A549 (cell line): Measurements from ENCODE around the gene LAMA3. TPM values are rescaled to one million over a fixed set of nuclear protein-coding genes. Genes with fewer than 3 reads are reported as not detected.

Experiments used
- ATAC-seq, 2 experiments: fragments of 200-7000 bp in 1 of 2; fragments of >200 bp in 1 of 2; cut with Nextera tagmentation in 1 of 2; cut with Tn5 transposase in 1 of 2; 3 replicates each; pipeline versions ENCODE4 v1.8.0 to v1.9.1; 2018 to 2020; ENCODE audit warnings: mild to moderate bottlenecking in 1 of 2, moderate library complexity in 1 of 2
- CTCF ChIA-PET: fragments of 300-600 bp; sonication (Branson Sonifier 250); formaldehyde crosslinking; extraction: SDS; loops from one replicate; lab custom pipeline; 2021; ENCODE audit warnings: antibody characterized with exemption, inconsistent platforms; lab: Yijun Ruan, JAX
- POLR2A ChIA-PET: fragments of 350-600 bp; formaldehyde crosslinking; extraction: SDS; loops from one replicate; lab custom pipeline; 2021; ENCODE audit warnings: antibody characterized with exemption, inconsistent platforms; lab: Yijun Ruan, JAX
- DNase-seq, 2 experiments: peaks; one replicate each; pipeline versions ENCODE4 v3.0.0 to v3.0.0-alpha.2; 2011 to 2016; ENCODE audit warnings: low read depth in 1 of 2, low spot score in 1 of 2
- FAIRE-seq: peaks from 2 replicates; lab custom pipeline; 2011; peaks lifted over from hg19 to GRCh38; lab: Jason Lieb, UNC
- H3K27ac ChIP-seq, 2 experiments: fragments of >200 bp; sonication (Bioruptor Twin); formaldehyde crosslinking; 3 replicates each; pipeline ENCODE4 v1.5.1; 2016 to 2017
- H3K4me1 ChIP-seq: fragments of >200 bp; sonication (Bioruptor Twin); formaldehyde crosslinking; 3 replicates; pipeline ENCODE4 v1.6.1; 2016
- H3K4me2 ChIP-seq: fragments of >200 bp; sonication (Bioruptor Twin); formaldehyde crosslinking; 3 replicates; pipeline ENCODE4 v1.6.1; 2016
- H3K4me3 ChIP-seq: fragments of >200 bp; sonication (Bioruptor Twin); formaldehyde crosslinking; 3 replicates; pipeline ENCODE4 v1.5.1; 2016
- H3K9me3 ChIP-seq: fragments of >200 bp; sonication (Bioruptor Twin); formaldehyde crosslinking; 3 replicates; pipeline ENCODE4 v1.6.1; 2016
- CBX8 ChIP-seq: fragments of 200-600 bp; sonication (generic); IDR thresholded peaks from 2 replicates; pipeline ENCODE4 v1.6.1; 2016
- EHMT2 ChIP-seq: fragments of 200-600 bp; sonication (generic); IDR thresholded peaks from 2 replicates; pipeline ENCODE4 v1.6.1; 2016; ENCODE audit warnings: antibody characterized with exemption, low read depth, mild to moderate bottlenecking, moderate library complexity
- ESRRA ChIP-seq: fragments of 150-350 bp; IDR thresholded peaks from 2 replicates; pipeline ENCODE4 v1.6.1; 2014; ENCODE audit warnings: mild to moderate bottlenecking, low read length, borderline replicate concordance
- HEYL ChIP-seq: fragments of 250-450 bp; sonication (Bioruptor Pico); IDR thresholded peaks from 2 replicates; pipeline ENCODE4 v1.8.0; 2021; ENCODE audit warnings: mild to moderate bottlenecking, moderate library complexity
- HOXB5 ChIP-seq: fragments of 250-450 bp; sonication (Bioruptor Pico); IDR thresholded peaks from 2 replicates; pipeline ENCODE4 v1.5.0; 2020; ENCODE audit warnings: mild to moderate bottlenecking, moderate library complexity
- JUN ChIP-seq, 2 experiments: fragments of >200 bp; sonication (Bioruptor Twin); formaldehyde crosslinking; IDR thresholded peaks; 2 replicates in 1 of 2; 3 replicates in 1 of 2; pipeline ENCODE4 v1.6.1; 2016 to 2017
- JUNB ChIP-seq: fragments of >200 bp; sonication (Bioruptor Twin); formaldehyde crosslinking; IDR thresholded peaks from 2 replicates; pipeline ENCODE4 v1.6.1; 2016
- KDM1A ChIP-seq: fragments of 200-600 bp; sonication (generic); IDR thresholded peaks from 2 replicates; pipeline ENCODE4 v1.6.1; 2016; ENCODE audit warnings: low read depth, mild to moderate bottlenecking
- KDM5A ChIP-seq: fragments of 200-600 bp; sonication (generic); IDR thresholded peaks from 2 replicates; pipeline ENCODE4 v1.6.1; 2016; ENCODE audit warnings: antibody characterized with exemption, mild to moderate bottlenecking
- MAFK ChIP-seq: fragments of 450-650 bp; IDR thresholded peaks from 2 replicates; pipeline ENCODE4 v1.6.1; 2014; ENCODE audit not compliant: partially characterized antibody
- NPAS2 ChIP-seq: fragments of 250-450 bp; sonication (Bioruptor Pico); IDR thresholded peaks from 2 replicates; pipeline ENCODE4 v1.8.0; 2022; ENCODE audit warnings: mild to moderate bottlenecking, moderate library complexity, borderline replicate concordance
- POLR2AphosphoS2 ChIP-seq: conservative IDR thresholded peaks from 2 replicates; pipeline ENCODE4 v1.6.1; 2012; ENCODE audit warnings: low read length, improper control_type of control experiment, inconsistent platforms
- RFX5 ChIP-seq: fragments of 450-650 bp; IDR thresholded peaks from 2 replicates; pipeline ENCODE4 v1.7.1; 2014; ENCODE audit warnings: antibody characterized with exemption, mild to moderate bottlenecking, moderate library complexity
- SREBF2 ChIP-seq: fragments of 450-650 bp; IDR thresholded peaks from 2 replicates; pipeline ENCODE4 v1.6.1; 2014; ENCODE audit warnings: mild to moderate bottlenecking, moderate library complexity
- TFCP2L1 ChIP-seq: fragments of 250-450 bp; sonication (Bioruptor Pico); IDR thresholded peaks from 2 replicates; pipeline ENCODE4 v1.5.0; 2021; ENCODE audit warnings: mild to moderate bottlenecking
- TP53 ChIP-seq: fragments of 250-450 bp; sonication (Bioruptor Pico); IDR thresholded peaks from 2 replicates; pipeline ENCODE4 v1.5.0; 2021; ENCODE audit warnings: mild to moderate bottlenecking, moderate library complexity
- ZSCAN20 ChIP-seq: fragments of 250-450 bp; sonication (Bioruptor Pico); IDR thresholded peaks from 2 replicates; pipeline ENCODE4 v1.8.0; 2022; ENCODE audit warnings: mild to moderate bottlenecking, moderate library complexity
- WGBS: methylation state at CpG from one replicate; pipeline ENCODE4 v1.1.6; 2017; ENCODE audit errors: missing lambda C conversion rate; 5-methylcytosine and 5-hydroxymethylcytosine counted together
- polyA plus RNA-seq, 4 experiments: library from polyadenylated mRNA; depleted of rRNA in 3 of 4; stranded (reverse); fragments of >200 nt; fragmentation: RNase III in 1 of 4; extraction: RNeasy Plus Mini Kit Qiagen cat#74134 plus additional on column Dnase treatment in 1 of 4; gene quantifications; 2 replicates in 3 of 4; 3 replicates in 1 of 4; pipeline ENCODE4 v1.2.3, GENCODE V29; 2011 to 2017
- TF ChIP-seq, protein P1 (sequence below): fragments of 250-450 bp; sonication (Bioruptor Pico); IDR thresholded peaks from 2 replicates; pipeline ENCODE4 v1.5.0; 2020; ENCODE audit warnings: low read depth, mild to moderate bottlenecking, moderate library complexity
- TF ChIP-seq, protein P2 (sequence below): fragments of >200 bp; sonication (Bioruptor Twin); formaldehyde crosslinking; IDR thresholded peaks from 3 replicates; pipeline ENCODE4 v1.5.1; 2016
- TF ChIP-seq, protein P3 (sequence below): fragments of 450-650 bp; IDR thresholded peaks from 2 replicates; pipeline ENCODE4 v1.6.1; 2014; ENCODE audit warnings: antibody characterized with exemption
- TF ChIP-seq, protein P4 (sequence below): fragments of >200 bp; sonication (Bioruptor Twin); formaldehyde crosslinking; IDR thresholded peaks from 2 replicates; pipeline ENCODE4 v1.6.1; 2016
- TF ChIP-seq, protein P5 (sequence below): fragments of 200-600 bp; sonication (generic); IDR thresholded peaks from 2 replicates; pipeline ENCODE4 v1.6.1; 2016; ENCODE audit warnings: antibody characterized with exemption, mild to moderate bottlenecking, moderate library complexity

The LAMA3 gene
- polyA plus RNA-seq, 2 of the 4 experiments (the other 2 are of a cell fraction), result 18.2 to 31.0 TPM

DNA sequence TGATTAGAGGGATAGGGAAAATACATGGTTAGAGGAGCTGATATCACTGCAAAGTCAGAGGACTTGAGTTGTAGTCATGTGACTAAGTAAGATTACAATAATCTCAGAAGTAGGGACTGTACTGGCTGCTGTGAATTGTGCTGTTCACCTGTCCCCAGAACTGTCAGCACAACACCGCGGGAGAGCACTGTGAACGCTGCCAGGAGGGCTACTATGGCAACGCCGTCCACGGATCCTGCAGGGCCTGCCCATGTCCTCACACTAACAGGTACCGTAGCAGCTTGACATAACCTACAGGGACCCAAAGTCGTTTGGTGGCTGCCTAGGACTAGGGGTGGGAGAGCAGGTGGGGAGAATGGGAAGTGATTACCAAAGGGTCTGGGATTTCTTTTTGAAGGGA, 192.5 kb downstream of the LAMA3 start:
- no peak overlapping the region for H3K4me3 ChIP-seq
- 94% methylated on average over 8 of the region's 8 CpGs for WGBS
- TF ChIP-seq JUN (IDR thresholded peaks at IDR 0.05) (no peak), HEYL (CRISPR knock-in tag) (no peak), MAFK (no peak), RFX5 (no peak)
- TF ChIP-seq, protein P1, sequence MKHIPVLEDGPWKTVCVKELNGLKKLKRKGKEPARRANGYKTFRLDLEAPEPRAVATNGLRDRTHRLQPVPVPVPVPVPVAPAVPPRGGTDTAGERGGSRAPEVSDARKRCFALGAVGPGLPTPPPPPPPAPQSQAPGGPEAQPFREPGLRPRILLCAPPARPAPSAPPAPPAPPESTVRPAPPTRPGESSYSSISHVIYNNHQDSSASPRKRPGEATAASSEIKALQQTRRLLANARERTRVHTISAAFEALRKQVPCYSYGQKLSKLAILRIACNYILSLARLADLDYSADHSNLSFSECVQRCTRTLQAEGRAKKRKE (CRISPR knock-in tag), result no peak
- no peaks in the 10 kb centered on the region for H3K9me3 ChIP-seq
- no peak overlapping the region for H3K4me2 ChIP-seq
- DNase-seq (no peak), ATAC-seq (no peak), FAIRE-seq (no peak)
- no peak overlapping the region for H3K27ac ChIP-seq
- CTCF ChIA-PET, result interaction anchor here (1.0 kb wide), 1 partner anchor 36 kb away, joined by 3 read pairs; no protein-coding TSS in a partner anchor
- 0 out of 3 replicates have a peak, but pooled peaks cover 5% of the 10 kb centered on the region for H3K4me1 ChIP-seq
- POLR2A ChIA-PET, result interaction anchor here (0.9 kb wide), 1 partner anchor 10 kb away, joined by 3 read pairs; no protein-coding TSS in a partner anchor

DNA sequence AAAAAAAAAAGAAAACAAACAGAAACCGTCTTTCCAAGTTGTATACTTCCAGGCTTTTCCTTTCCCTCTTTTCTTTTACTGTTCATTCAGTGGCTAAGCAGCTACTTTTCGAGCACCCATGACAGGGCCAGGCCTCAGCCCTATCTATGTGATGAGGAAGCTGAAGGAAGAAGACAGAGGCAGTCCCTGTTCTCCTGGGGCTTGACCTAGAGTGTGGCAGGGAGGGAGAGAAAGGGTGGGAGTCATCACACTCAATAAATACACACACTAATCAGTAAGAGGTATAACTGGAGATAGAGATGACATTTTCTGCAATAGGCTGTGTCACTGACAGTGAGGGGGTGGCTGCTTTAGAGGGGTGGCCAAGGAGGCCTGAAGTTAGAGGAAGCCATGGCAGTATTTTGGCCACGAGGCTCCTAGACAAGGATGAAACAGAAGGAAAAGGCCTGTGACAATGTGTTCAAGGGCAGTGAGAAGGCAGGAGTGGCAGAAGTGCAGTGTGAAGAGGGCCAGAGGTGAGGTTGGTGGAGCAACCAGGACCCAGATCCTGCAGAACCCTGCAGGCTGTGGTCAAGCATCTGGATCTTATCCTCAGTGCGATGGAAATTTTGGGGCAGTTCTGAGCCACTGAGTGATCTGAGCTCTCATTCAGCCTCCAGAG, 193.5 kb downstream of the LAMA3 start:
- H3K9me3 ChIP-seq, result no peaks in the 10 kb centered on the region
- no peak for DNase-seq
- WGBS, result 89% methylated on average over 4 of the region's 4 CpGs
- no peak for TF ChIP-seq SREBF2
- no peak for TF ChIP-seq ZSCAN20
- TF ChIP-seq, protein P2, sequence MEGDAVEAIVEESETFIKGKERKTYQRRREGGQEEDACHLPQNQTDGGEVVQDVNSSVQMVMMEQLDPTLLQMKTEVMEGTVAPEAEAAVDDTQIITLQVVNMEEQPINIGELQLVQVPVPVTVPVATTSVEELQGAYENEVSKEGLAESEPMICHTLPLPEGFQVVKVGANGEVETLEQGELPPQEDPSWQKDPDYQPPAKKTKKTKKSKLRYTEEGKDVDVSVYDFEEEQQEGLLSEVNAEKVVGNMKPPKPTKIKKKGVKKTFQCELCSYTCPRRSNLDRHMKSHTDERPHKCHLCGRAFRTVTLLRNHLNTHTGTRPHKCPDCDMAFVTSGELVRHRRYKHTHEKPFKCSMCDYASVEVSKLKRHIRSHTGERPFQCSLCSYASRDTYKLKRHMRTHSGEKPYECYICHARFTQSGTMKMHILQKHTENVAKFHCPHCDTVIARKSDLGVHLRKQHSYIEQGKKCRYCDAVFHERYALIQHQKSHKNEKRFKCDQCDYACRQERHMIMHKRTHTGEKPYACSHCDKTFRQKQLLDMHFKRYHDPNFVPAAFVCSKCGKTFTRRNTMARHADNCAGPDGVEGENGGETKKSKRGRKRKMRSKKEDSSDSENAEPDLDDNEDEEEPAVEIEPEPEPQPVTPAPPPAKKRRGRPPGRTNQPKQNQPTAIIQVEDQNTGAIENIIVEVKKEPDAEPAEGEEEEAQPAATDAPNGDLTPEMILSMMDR, result no peak
- TF ChIP-seq EHMT2, result no peak
- no peak for TF ChIP-seq HEYL (CRISPR knock-in tag)
- no peak for TF ChIP-seq HOXB5 (CRISPR knock-in tag)
- no peak for TF ChIP-seq ESRRA
- no peak for TF ChIP-seq KDM1A
- no peak for TF ChIP-seq POLR2AphosphoS2
- no peak for TF ChIP-seq KDM5A
- TF ChIP-seq RFX5, result no peak
- TF ChIP-seq NPAS2 (CRISPR knock-in tag), result no peak
- TF ChIP-seq, protein P3, sequence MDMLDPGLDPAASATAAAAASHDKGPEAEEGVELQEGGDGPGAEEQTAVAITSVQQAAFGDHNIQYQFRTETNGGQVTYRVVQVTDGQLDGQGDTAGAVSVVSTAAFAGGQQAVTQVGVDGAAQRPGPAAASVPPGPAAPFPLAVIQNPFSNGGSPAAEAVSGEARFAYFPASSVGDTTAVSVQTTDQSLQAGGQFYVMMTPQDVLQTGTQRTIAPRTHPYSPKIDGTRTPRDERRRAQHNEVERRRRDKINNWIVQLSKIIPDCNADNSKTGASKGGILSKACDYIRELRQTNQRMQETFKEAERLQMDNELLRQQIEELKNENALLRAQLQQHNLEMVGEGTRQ, result no peak
- TF ChIP-seq, protein P4, sequence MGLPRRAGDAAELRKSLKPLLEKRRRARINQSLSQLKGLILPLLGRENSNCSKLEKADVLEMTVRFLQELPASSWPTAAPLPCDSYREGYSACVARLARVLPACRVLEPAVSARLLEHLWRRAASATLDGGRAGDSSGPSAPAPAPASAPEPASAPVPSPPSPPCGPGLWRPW, result no peak
- TF ChIP-seq CBX8, result no peak
- TF ChIP-seq, all 56 proteins: peak for 0
- FAIRE-seq (no peak), ATAC-seq (no peak; a peak in 1 of 6 replicates)
- peak overlapping the region in 1 of 2 experiments; percentile 45; a peak in 1 of 6 replicates for H3K27ac ChIP-seq
- H3K4me3 ChIP-seq, result no peak overlapping the region
- 0 out of 3 replicates have a peak, but pooled peaks cover 5% of the 10 kb centered on the region for H3K4me1 ChIP-seq
- POLR2A ChIA-PET, result no interaction called here
- CTCF ChIA-PET, result interaction anchor here (1.0 kb wide), 1 partner anchor 36 kb away, joined by 3 read pairs; no protein-coding TSS in a partner anchor
- H3K4me2 ChIP-seq, result no peak overlapping the region

DNA sequence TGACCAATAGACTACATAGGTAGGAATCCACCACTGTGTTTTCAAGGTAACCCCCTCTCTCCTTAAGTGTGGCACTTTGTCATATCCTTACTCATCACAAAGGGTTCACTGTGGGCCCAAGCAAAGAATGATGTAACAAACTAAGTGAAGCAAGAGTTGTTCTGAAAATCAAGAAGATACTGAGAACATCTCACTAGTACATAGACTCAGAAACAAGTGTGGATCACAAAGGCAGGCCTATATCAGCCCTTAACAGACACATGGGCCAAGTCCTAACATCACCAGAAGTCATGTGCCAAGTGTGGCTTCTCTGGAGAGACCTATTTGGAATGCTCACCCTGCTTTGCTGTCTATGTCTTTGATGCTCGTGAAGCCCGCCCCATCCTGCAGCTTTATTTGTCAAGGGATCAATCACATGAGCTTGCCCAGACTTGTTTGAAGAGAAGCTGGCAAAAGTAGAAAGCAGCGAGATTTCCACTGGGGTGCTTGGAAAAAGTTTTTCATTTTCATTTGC, 194.1 kb downstream of the LAMA3 start:
- ChIA-PET POLR2A (no interaction called here), CTCF (no interaction called here)
- 94% methylated on average over 3 of the region's 3 CpGs for WGBS
- peak overlapping the region; percentile 28 to 45; a peak in 4 of 6 replicates for H3K27ac ChIP-seq
- DNase-seq (no peak), ATAC-seq (no peak; a peak in 2 of 6 replicates), FAIRE-seq (no peak)
- TF ChIP-seq, protein P5, sequence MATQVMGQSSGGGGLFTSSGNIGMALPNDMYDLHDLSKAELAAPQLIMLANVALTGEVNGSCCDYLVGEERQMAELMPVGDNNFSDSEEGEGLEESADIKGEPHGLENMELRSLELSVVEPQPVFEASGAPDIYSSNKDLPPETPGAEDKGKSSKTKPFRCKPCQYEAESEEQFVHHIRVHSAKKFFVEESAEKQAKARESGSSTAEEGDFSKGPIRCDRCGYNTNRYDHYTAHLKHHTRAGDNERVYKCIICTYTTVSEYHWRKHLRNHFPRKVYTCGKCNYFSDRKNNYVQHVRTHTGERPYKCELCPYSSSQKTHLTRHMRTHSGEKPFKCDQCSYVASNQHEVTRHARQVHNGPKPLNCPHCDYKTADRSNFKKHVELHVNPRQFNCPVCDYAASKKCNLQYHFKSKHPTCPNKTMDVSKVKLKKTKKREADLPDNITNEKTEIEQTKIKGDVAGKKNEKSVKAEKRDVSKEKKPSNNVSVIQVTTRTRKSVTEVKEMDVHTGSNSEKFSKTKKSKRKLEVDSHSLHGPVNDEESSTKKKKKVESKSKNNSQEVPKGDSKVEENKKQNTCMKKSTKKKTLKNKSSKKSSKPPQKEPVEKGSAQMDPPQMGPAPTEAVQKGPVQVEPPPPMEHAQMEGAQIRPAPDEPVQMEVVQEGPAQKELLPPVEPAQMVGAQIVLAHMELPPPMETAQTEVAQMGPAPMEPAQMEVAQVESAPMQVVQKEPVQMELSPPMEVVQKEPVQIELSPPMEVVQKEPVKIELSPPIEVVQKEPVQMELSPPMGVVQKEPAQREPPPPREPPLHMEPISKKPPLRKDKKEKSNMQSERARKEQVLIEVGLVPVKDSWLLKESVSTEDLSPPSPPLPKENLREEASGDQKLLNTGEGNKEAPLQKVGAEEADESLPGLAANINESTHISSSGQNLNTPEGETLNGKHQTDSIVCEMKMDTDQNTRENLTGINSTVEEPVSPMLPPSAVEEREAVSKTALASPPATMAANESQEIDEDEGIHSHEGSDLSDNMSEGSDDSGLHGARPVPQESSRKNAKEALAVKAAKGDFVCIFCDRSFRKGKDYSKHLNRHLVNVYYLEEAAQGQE, result no peak
- TF ChIP-seq NPAS2 (CRISPR knock-in tag) (no peak), TP53 (CRISPR knock-in tag) (no peak), JUNB (no peak), ZSCAN20 (no peak), TFCP2L1 (no peak)
- TF ChIP-seq, protein P4, result no peak
- H3K9me3 ChIP-seq, result no peaks in the 10 kb centered on the region
- H3K4me3 ChIP-seq, result no peak overlapping the region
- no peak overlapping the region for H3K4me2 ChIP-seq
- 0 out of 3 replicates have a peak, but pooled peaks cover 5% of the 10 kb centered on the region for H3K4me1 ChIP-seq
